Testis (tissue), 3 donors: Measurements from ENCODE around the gene TASP1. TPM values are rescaled to one million over a fixed set of nuclear protein-coding genes. Genes with fewer than 3 reads are reported as not detected.

ENCODE experiments used
- DNase-seq: peaks from one replicate; pipeline ENCODE4 v3.0.0-alpha.2; 2019
- H3K27ac ChIP-seq, 2 donors: fragments of 200-600 bp; sonication (generic); one replicate each; pipeline ENCODE4 v1.5.1; 2019
- H3K27me3 ChIP-seq: fragments of 200-600 bp; sonication (generic); one replicate; pipeline ENCODE4 v1.5.1; 2019
- H3K36me3 ChIP-seq: fragments of 200-600 bp; sonication (generic); one replicate; pipeline ENCODE4 v1.5.1; 2017; ENCODE audit warnings: low read depth; ENCODE audit errors: missing control alignments
- H3K4me1 ChIP-seq: fragments of 200-600 bp; sonication (generic); one replicate; pipeline ENCODE4 v1.5.1; 2019
- H3K4me3 ChIP-seq, 2 donors: fragments of 200-600 bp; sonication (generic); one replicate each; pipeline ENCODE4 v1.5.1; 2017 to 2019
- H3K9me3 ChIP-seq: fragments of 200-600 bp; sonication (generic); one replicate; pipeline ENCODE4 v1.5.1; 2017
- POLR2A ChIP-seq: fragments of 450-650 bp; IDR thresholded peaks from one replicate; pipeline ENCODE4 v1.6.1; 2017; ENCODE audit warnings: antibody characterized with exemption, mild to moderate bottlenecking, moderate library complexity
- WGBS, 2 donors: methylation state at CpG; one replicate each; pipeline ENCODE4 v1.1.5; 2018; 5-methylcytosine and 5-hydroxymethylcytosine counted together
- intact Hi-C: fragments of 100-400 bp; cut with DNase I; formaldehyde crosslinking; loops from one replicate; pipeline ENCODE4 v1.15.1; 2023; ENCODE audit warnings: low total_unique reads
- polyA plus RNA-seq: library from polyadenylated mRNA; stranded (reverse); fragments of 350-450 nt; fragmentation: Illumina TruSeq; extraction: RNeasy Lipid Tissue Mini Kit (QIAGEN cat#74804); gene quantifications from one replicate; pipeline ENCODE4 v1.2.3, GENCODE V29; 2014; ENCODE audit warnings: low read depth, low replicate concordance; ENCODE audit not compliant: insufficient read depth
- total RNA-seq, 2 donors: library from RNA; depleted of rRNA; stranded (reverse); fragments of >200 nt; gene quantifications; one replicate each; pipeline ENCODE4 v1.2.3, GENCODE V29; 2016
- TF ChIP-seq, protein P1 (sequence below), 3 experiments: fragments of 450-650 bp in 2 of 3; fragments of 200-600 bp in 1 of 3; sonication (generic) in 1 of 3; IDR thresholded peaks; one replicate each; pipeline ENCODE4 v1.5.1; 2016 to 2019; ENCODE audit warnings: antibody characterized with exemption in 3 of 3, mild to moderate bottlenecking in 2 of 3, moderate library complexity in 1 of 3

Gene TASP1
- total and polyA plus RNA-seq, 3 donors from 2014 or later: 10.5 to 14.4 (median 13.1) TPM

DNA sequence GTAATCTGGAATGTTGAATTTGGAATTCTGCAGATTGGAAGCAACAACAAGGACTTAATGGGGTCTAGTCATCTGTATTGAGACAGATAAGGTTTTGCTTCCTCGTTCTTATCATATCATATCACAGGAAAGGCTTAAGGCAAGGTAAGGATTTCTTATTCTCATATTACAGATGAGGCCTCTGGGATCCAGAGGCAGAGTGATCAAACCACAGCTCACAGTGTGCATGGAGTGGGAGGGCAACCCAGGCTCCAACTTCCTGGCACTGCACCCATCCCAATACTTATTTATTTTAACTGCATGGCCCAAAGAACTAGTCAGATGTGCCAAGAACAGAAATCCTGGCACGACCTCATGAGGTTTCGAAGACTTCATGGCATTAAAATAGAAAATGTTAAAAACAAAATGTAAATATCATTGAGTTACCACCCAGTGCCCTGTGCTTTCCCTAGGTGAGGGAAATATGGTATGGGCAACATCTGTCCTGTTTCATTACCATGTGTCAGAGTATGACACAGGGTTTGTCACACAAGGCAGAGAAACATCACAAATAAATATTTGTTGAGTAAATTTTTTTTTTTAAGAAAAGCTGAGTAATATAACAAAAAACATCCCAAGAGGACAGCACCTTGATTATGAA, 225.8 kb downstream of the TASP1 start:
- Histone ChIP-seq H3K36me3 (no peaks in the 10 kb centered on the region), H3K4me1 (no peaks in the 10 kb centered on the region), H3K4me3 (no peak overlapping the region), H3K27me3 (no peaks in the 10 kb centered on the region), H3K9me3 (no peaks in the 10 kb centered on the region), H3K27ac (no peak overlapping the region)
- intact Hi-C loops: no loop called here
- DNase-seq: no peak
- TF ChIP-seq, protein P1, sequence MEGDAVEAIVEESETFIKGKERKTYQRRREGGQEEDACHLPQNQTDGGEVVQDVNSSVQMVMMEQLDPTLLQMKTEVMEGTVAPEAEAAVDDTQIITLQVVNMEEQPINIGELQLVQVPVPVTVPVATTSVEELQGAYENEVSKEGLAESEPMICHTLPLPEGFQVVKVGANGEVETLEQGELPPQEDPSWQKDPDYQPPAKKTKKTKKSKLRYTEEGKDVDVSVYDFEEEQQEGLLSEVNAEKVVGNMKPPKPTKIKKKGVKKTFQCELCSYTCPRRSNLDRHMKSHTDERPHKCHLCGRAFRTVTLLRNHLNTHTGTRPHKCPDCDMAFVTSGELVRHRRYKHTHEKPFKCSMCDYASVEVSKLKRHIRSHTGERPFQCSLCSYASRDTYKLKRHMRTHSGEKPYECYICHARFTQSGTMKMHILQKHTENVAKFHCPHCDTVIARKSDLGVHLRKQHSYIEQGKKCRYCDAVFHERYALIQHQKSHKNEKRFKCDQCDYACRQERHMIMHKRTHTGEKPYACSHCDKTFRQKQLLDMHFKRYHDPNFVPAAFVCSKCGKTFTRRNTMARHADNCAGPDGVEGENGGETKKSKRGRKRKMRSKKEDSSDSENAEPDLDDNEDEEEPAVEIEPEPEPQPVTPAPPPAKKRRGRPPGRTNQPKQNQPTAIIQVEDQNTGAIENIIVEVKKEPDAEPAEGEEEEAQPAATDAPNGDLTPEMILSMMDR (IDR thresholded peaks at IDR 0.05): no peak
- TF ChIP-seq POLR2A: no peak
- WGBS, 2 donors: 73 to 84% methylated on average over 3 of the region's 3 CpGs

- Histone ChIP-seq H3K27ac (no peak overlapping the region), H3K27me3 (no peaks in the 10 kb centered on the region), H3K36me3 (no peaks in the 10 kb centered on the region), H3K4me3 (no peak overlapping the region), H3K9me3 (no peaks in the 10 kb centered on the region), H3K4me1 (no peaks in the 10 kb centered on the region)
- no peak for DNase-seq
- WGBS, 2 donors: 86 to 98% methylated on average over 4 of the region's 4 CpGs
- TF ChIP-seq POLR2A: no peak
- TF ChIP-seq, protein P1 (IDR thresholded peaks at IDR 0.05): no peak
- intact Hi-C loops: no loop called here
These were observed 234.4 kb downstream of the TASP1 start for GRCh38 chr20:13404293-13404692.

- H3K36me3 ChIP-seq: no peaks in the 10 kb centered on the region
- WGBS, 2 donors: 64 to 96% methylated on average over 2 of the region's 2 CpGs
These were observed 235.3 kb downstream of the TASP1 start for GRCh38 chr20:13403453-13403852.

DNA sequence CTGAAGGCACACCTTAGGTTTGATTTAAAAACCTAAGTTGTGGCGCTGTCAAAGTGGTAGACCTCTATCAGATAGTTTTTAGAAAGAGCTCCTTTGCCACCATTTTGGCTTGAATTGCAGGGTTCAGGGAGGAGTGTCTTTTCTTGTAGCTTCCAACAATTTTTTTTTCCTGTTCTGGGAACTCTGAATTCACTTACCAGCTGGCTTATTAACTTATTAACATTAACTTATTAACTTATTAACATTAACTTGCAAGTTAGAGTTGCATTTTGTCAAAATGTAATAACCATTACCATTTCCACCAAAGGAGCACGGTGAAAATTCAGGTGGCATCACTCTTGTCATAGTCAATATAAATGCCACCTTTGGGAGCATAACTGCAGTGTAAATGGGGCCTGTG, 235.7 kb downstream of the TASP1 start:
- Histone ChIP-seq H3K27me3 (no peaks in the 10 kb centered on the region), H3K27ac (no peak overlapping the region), H3K4me1 (no peaks in the 10 kb centered on the region), H3K36me3 (no peaks in the 10 kb centered on the region), H3K4me3 (no peak overlapping the region), H3K9me3 (no peaks in the 10 kb centered on the region)
- DNase-seq: no peak
- 95 to 99% methylated on average over 2 of the region's 2 CpGs for WGBS, 2 donors
- no peak for TF ChIP-seq POLR2A
- TF ChIP-seq, protein P1 (IDR thresholded peaks at IDR 0.05): no peak
- intact Hi-C loops: no loop called here

More at GRCh38 chr20:13403453-13403852, 235.3 kb downstream of the TASP1 start:
- no peaks in the 10 kb centered on the region for H3K4me1 ChIP-seq
- no peak overlapping the region for H3K27ac ChIP-seq
- TF ChIP-seq, protein P1 (IDR thresholded peaks at IDR 0.05): no peak
- no peak for TF ChIP-seq POLR2A
- no peaks in the 10 kb centered on the region for H3K27me3 ChIP-seq
- DNase-seq: no peak
- intact Hi-C loops: no loop called here
- no peak overlapping the region for H3K4me3 ChIP-seq
- no peaks in the 10 kb centered on the region for H3K9me3 ChIP-seq

DNA sequence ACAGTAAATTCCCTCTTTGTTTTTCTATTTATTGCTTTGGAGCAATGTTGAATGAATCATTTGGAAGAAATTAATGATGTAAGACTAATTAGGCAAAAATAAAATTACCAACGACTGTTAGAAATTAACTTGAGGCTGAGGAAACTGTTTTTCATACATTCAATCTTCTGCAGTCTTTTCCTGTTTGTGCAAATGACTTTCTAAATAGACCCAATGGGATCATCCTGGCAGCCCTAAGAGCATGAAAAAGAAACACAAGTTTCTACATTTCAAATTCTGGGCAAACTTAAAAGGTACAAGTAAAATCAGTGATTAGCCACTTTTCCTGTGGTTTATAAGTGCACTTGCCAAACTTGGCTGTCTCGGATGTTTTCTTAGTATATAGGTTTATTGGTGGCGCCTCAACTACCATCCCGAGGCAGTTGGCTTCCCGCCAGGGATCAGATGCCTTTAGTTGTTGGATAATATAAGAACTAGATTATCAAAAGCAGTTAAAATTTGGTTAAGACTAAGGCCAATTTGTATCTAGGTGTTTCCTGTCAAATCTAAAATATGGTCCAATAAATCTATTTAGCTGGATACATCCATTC, 236.5 kb downstream of the TASP1 start:
- H3K27me3 ChIP-seq: no peaks in the 10 kb centered on the region
- no peak for DNase-seq
- no peak overlapping the region for H3K27ac ChIP-seq
- TF ChIP-seq, protein P1 (IDR thresholded peaks at IDR 0.05): no peak
- no peak for TF ChIP-seq POLR2A
- intact Hi-C loops: no loop called here
- no peak overlapping the region for H3K4me3 ChIP-seq
- 80 to 86% methylated on average over 5 of the region's 5 CpGs for WGBS, 2 donors
- no peaks in the 10 kb centered on the region for H3K36me3 ChIP-seq
- H3K4me1 ChIP-seq: no peaks in the 10 kb centered on the region
- no peaks in the 10 kb centered on the region for H3K9me3 ChIP-seq
